RWPE2 (cell line): ENCODE data around the gene VAV3.

Source experiments
- ATAC-seq: fragments of 200-7000 bp; cut with Tn5 transposase; 3 replicates; pipeline ENCODE4 v1.9.1; 2021; ENCODE audit warnings: low read depth
- DNase-seq: peaks from one replicate; pipeline ENCODE4 v3.0.0-alpha.2; 2020; ENCODE audit warnings: low spot score
- H3K27ac ChIP-seq: fragments of 450-650 bp; 2 replicates; pipeline ENCODE4 v1.5.1; 2017; ENCODE audit warnings: mild to moderate bottlenecking; ENCODE audit not compliant: poor library complexity, severe bottlenecking
- H3K27me3 ChIP-seq: fragments of 250-450 bp; sonication (Bioruptor Pico); 2 replicates; pipeline ENCODE4 v1.5.1; 2021; ENCODE audit warnings: mild to moderate bottlenecking, moderate library complexity; ENCODE audit not compliant: insufficient read depth, poor library complexity, severe bottlenecking
- H3K36me3 ChIP-seq: fragments of 250-450 bp; sonication (Bioruptor Pico); 2 replicates; pipeline ENCODE4 v1.5.1; 2020; ENCODE audit warnings: low read depth, mild to moderate bottlenecking, moderate library complexity
- H3K4me1 ChIP-seq: fragments of 250-450 bp; sonication (Bioruptor Pico); 2 replicates; pipeline ENCODE4 v1.5.1; 2021; ENCODE audit warnings: mild to moderate bottlenecking, moderate library complexity; ENCODE audit not compliant: insufficient read depth, poor library complexity, severe bottlenecking
- H3K4me3 ChIP-seq: fragments of 250-450 bp; sonication (Bioruptor Pico); 2 replicates; pipeline ENCODE4 v1.5.1; 2021; ENCODE audit warnings: mild to moderate bottlenecking, moderate library complexity; ENCODE audit not compliant: severe bottlenecking
- H3K9me3 ChIP-seq: fragments of 250-450 bp; sonication (Bioruptor Pico); 2 replicates; pipeline ENCODE4 v1.5.1; 2021; ENCODE audit warnings: mild to moderate bottlenecking, moderate library complexity; ENCODE audit not compliant: severe bottlenecking
- TF ChIP-seq, protein P1 (sequence below): fragments of 450-650 bp; IDR thresholded peaks from one replicate; pipeline ENCODE4 v1.5.1; 2017; ENCODE audit warnings: mild to moderate bottlenecking, moderate library complexity; ENCODE audit not compliant: poor library complexity, severe bottlenecking

Gene VAV3

GRCh38 chr1:107946794-107947193 lies 18.2 kb downstream of the VAV3 start:
- Histone ChIP-seq H3K4me1 (no peaks in the 10 kb centered on the region), H3K9me3 (no peaks in the 10 kb centered on the region), H3K4me3 (no peak overlapping the region), H3K27ac (no peak overlapping the region), H3K27me3 (no peaks in the 10 kb centered on the region), H3K36me3 (no peaks in the 10 kb centered on the region)
- TF ChIP-seq, protein P1, sequence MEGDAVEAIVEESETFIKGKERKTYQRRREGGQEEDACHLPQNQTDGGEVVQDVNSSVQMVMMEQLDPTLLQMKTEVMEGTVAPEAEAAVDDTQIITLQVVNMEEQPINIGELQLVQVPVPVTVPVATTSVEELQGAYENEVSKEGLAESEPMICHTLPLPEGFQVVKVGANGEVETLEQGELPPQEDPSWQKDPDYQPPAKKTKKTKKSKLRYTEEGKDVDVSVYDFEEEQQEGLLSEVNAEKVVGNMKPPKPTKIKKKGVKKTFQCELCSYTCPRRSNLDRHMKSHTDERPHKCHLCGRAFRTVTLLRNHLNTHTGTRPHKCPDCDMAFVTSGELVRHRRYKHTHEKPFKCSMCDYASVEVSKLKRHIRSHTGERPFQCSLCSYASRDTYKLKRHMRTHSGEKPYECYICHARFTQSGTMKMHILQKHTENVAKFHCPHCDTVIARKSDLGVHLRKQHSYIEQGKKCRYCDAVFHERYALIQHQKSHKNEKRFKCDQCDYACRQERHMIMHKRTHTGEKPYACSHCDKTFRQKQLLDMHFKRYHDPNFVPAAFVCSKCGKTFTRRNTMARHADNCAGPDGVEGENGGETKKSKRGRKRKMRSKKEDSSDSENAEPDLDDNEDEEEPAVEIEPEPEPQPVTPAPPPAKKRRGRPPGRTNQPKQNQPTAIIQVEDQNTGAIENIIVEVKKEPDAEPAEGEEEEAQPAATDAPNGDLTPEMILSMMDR, result no peak
- DNase-seq (no peak), ATAC-seq (no peak)

DNA sequence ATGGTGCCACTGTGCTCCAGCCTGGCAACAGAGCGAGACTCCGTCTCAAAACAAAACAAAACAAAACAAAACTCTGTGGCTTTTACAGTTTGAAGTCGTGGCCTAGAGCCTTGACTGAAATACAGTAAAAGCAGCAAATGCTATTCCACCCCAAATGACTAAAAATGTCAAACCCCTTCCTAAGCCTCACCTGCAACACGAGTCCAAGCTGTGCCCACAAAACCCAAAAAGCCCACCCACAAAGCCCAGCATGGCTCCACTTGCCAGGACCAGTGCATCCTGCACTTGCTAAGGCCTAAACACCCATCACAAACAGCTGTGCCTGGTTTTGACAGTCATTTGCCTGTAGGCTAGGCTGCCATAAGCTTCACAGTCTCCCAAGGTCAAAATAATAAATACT lies 21.3 kb downstream of the VAV3 start:
- Histone ChIP-seq H3K4me1 (no peaks in the 10 kb centered on the region), H3K9me3 (no peaks in the 10 kb centered on the region), H3K27me3 (no peaks in the 10 kb centered on the region), H3K36me3 (no peaks in the 10 kb centered on the region), H3K4me3 (no peak overlapping the region), H3K27ac (no peak overlapping the region)
- TF ChIP-seq, protein P1, result no peak
- no peak for DNase-seq
- ATAC-seq, result no peak

DNA sequence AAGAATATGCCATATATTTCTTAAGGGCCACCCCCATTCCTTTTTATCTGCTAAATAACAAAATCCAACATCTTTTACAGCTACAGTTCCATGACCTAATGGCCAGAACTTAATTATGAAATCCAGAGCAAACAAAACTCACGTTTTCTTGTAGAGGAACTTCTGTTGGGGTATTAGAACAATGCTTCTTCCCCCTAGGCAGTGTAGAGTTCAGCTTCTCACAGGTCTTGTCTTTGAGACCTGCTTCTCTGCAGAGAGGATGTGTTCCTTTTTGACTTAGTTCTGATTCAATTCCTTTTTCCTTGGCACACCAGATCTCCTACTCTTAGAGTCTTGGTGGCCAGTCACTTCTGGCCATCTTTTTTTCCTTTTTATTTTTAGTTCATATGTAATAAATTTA lies 22.2 kb downstream of the VAV3 start:
- DNase-seq, result no peak
- no peak for ATAC-seq
- no peaks in the 10 kb centered on the region for H3K27me3 ChIP-seq
- H3K4me3 ChIP-seq, result no peak overlapping the region
- no peaks in the 10 kb centered on the region for H3K4me1 ChIP-seq
- no peak overlapping the region for H3K27ac ChIP-seq
- no peaks in the 10 kb centered on the region for H3K36me3 ChIP-seq
- H3K9me3 ChIP-seq, result no peaks in the 10 kb centered on the region
- TF ChIP-seq, protein P1, result no peak

DNA sequence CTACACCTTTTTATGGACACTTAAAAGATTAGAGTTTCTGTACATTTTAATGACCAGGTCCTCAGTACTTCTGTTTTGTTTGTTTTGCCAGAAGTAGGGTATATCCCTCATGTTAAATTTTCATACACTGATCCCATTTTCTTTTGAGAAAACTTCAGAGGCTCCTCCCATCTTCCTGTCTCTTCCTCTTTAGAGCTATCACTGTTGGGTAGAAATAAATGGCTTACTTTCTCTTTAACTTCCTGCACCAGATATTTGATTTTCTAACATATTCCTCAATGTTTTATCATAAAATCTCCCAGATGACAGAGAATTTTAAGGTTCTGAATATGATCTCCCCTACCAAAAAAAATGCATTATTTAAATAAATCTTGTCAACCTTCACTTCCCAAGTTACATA lies 23.4 kb downstream of the VAV3 start:
- Histone ChIP-seq H3K27me3 (no peaks in the 10 kb centered on the region), H3K27ac (no peak overlapping the region), H3K4me1 (peaks cover 10% of the 10 kb centered on the region), H3K4me3 (no peak overlapping the region), H3K9me3 (no peaks in the 10 kb centered on the region), H3K36me3 (no peaks in the 10 kb centered on the region)
- ATAC-seq (no peak), DNase-seq (no peak)
- TF ChIP-seq, protein P1, result no peak

DNA sequence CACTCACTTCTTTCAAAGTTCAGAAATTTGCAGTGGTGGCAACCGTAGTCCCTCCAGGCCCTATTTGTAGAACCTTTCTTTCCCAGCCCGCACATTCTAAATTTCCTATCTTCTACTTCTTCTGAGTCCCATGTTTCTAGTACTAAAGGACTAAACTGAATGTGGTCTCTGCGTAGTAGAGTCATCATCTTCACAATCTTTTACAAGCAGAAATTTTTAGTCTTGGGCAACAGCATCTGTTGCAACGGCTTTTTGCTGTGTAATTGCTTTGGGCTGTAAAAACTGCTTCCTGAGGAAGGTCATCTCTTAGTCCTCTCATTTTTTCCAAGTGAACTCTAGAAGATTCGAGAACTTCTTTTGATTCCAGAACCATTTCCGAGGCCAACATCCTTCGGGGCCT lies 23.9 kb downstream of the VAV3 start:
- H3K9me3 ChIP-seq, result no peaks in the 10 kb centered on the region
- H3K36me3 ChIP-seq, result no peaks in the 10 kb centered on the region
- no peaks in the 10 kb centered on the region for H3K27me3 ChIP-seq
- peaks cover 12% of the 10 kb centered on the region for H3K4me1 ChIP-seq
- ATAC-seq, result no peak
- DNase-seq, result no peak
- no peak overlapping the region for H3K4me3 ChIP-seq
- H3K27ac ChIP-seq, result no peak overlapping the region
- TF ChIP-seq, protein P1, result no peak
